22Rv1 (cell line): ENCODE results near the gene TMC2.
"Not testable (repeated sequence)": the region's sequence is repeated elsewhere in the genome, so short reads cannot be mapped to it uniquely, and the experiment has no call there.

Source experiments
- ZFX ChIP-seq: fragments of 450-650 bp; IDR thresholded peaks from 2 replicates; pipeline ENCODE4 v1.6.1; 2017; ENCODE audit warnings: antibody characterized with exemption, borderline replicate concordance
- TF ChIP-seq, protein P1 (sequence below): fragments of 450-650 bp; IDR thresholded peaks from 2 replicates; pipeline ENCODE4 v1.5.1; 2017; ENCODE audit warnings: mild to moderate bottlenecking

DNA sequence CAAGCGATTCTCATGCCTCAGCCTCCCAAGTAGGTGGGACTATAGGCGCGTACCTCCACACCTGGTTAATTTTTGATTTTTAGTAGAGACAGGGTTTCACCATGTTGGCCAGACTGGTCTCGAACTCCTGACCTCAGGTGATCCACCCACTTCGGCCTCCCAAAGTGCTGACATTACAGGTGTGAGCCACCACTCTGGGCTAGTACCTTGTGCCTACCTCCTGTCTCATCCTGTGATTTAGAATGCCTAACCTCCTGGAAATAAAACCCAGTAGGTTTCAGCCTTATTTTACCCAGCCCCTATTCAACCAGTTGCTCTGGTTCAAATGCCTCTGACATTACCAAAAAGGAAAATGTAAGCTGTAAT lies 10.2 kb upstream of the TMC2 start:
- TF ChIP-seq, protein P1, sequence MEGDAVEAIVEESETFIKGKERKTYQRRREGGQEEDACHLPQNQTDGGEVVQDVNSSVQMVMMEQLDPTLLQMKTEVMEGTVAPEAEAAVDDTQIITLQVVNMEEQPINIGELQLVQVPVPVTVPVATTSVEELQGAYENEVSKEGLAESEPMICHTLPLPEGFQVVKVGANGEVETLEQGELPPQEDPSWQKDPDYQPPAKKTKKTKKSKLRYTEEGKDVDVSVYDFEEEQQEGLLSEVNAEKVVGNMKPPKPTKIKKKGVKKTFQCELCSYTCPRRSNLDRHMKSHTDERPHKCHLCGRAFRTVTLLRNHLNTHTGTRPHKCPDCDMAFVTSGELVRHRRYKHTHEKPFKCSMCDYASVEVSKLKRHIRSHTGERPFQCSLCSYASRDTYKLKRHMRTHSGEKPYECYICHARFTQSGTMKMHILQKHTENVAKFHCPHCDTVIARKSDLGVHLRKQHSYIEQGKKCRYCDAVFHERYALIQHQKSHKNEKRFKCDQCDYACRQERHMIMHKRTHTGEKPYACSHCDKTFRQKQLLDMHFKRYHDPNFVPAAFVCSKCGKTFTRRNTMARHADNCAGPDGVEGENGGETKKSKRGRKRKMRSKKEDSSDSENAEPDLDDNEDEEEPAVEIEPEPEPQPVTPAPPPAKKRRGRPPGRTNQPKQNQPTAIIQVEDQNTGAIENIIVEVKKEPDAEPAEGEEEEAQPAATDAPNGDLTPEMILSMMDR = not testable (repeated sequence)
- not testable (repeated sequence) for TF ChIP-seq ZFX
